ENCODE data around the gene TIGD3.
A peak's percentile ranks its signal among the peaks of the same experiment; 100 is the strongest.

The TIGD3 gene, protein sequence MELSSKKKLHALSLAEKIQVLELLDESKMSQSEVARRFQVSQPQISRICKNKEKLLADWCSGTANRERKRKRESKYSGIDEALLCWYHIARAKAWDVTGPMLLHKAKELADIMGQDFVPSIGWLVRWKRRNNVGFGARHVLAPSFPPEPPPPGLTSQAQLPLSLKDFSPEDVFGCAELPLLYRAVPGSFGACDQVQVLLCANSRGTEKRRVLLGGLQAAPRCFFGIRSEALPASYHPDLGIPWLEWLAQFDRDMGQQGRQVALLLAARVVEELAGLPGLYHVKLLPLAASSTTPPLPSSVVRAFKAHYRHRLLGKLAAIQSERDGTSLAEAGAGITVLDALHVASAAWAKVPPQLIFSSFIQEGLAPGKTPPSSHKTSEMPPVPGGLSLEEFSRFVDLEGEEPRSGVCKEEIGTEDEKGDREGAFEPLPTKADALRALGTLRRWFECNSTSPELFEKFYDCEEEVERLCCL

DNA sequence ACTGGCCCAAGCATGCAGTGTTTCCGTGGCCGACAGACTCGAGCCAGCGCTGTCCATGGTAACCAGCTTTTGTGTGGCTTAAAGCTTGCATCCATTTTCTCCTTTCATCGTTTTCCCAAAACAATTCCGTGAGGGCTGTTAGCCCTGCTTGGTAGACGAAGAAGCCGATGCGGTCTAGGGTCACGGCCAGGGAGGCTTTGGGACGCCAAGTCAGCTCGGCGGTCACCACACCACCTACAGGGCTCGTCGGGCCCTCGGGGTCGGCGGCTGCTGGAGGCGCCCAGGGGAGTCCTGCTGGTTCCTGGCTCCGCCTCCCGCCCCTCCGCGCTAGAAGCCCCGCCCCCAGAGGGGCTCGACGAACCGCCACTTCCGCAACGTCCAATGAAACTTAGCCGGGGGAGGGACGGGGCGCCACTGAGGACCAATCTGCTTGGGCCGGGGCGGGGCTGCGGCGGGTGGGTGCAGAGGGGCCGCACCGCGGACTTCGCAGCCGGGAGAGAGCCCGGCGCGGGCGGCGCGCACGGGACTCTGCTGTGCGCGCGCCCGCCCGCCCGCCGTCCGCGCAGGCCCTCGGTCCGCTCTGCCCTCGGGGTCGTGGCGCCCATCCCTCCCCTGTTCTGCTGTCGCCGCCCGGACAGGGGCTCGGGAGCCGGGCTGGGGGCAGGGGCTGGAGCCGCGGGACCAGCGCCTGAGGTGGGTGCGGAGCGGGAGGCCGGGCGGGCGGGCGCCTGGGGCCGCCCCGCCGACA is at the start of gene TIGD3:
Gene TIGD3, plus strand, starts transcription at position 487 of the 748 bp plus-strand sequence. CDS start 1,058 bp downstream, outside the sequence.
- DNase-seq: peak; percentile 96 to 97

DNA sequence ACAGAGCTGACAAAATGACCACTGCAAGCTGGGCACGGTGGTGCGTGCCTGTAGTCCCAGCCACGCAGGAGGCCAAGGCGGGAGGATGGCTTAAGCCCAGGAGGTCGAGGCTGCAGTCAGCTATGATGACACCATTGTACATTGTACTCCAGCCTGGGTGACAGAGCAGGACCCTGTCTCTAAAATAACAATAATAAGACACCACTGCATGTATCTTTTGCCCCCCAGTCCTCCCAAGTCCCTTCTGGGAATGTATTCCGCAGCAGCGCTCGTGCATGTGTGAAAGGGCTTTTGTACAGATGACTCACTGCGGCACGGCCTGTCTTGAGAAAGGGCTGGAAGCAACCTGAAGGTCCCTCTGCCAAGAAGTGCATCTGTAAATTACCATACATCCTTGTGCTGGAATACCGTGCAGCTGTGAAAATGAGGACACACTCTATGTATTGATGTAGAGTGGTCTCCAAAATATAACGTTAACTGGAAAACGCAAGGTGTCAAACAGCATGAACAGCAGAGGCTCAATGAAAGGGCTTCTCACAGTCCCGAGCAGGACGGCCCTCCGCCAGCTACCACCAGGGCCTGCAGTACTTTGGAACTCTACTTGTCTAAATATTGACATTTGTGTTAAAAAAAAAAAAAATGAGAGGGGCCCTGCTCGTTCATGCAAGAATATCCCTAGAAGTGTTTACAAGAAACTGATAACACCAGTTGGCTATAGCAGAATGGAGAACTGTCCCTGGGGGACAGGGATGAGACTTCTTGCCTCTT is 48.9 kb upstream of the TIGD3 start:
- DNase-seq: no peak

DNA sequence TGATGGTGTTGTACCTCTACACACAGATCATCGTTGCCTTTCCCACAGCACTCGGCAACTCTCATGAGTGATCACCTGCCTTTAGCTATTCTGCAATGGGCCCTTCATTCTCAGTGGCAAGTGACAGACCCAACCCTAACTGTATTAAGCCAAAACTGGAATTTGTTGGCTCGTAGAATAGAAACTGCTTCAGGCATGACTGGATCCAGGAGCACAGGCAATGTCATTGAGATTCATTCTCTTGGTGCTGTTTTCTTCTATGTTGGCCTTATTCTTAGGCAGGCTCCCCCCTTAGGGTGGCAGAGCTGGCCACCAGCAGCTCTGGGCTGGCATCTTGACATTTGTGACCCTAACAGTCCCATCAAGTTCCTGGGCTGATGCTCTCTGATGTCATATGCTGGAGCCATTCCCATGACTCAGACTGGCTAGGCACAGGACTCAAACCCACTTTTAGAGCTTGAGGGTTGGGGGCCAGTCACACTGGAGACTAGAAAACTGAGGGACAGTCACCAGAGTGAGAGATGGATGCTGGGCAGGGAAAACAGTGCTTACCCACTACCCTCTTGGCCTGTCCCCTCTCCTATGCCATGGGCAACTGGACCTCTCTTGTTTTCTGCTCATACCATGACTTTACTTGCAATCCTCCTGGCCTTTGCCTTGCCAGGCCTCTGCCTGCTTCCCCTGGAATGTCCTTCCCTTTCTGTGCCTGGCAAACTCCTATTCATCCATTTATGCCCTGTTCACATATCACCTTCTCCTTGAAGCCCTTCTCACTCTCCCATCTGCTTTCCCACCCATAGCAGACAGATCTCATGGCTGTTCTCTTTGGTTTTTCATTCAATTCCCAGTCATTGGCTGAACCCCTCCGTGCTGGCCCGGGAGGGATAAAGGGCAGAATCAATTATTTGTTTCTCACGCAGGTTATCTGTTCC is 47.0 kb upstream of the TIGD3 start:
- DNase-seq: no peak

DNA sequence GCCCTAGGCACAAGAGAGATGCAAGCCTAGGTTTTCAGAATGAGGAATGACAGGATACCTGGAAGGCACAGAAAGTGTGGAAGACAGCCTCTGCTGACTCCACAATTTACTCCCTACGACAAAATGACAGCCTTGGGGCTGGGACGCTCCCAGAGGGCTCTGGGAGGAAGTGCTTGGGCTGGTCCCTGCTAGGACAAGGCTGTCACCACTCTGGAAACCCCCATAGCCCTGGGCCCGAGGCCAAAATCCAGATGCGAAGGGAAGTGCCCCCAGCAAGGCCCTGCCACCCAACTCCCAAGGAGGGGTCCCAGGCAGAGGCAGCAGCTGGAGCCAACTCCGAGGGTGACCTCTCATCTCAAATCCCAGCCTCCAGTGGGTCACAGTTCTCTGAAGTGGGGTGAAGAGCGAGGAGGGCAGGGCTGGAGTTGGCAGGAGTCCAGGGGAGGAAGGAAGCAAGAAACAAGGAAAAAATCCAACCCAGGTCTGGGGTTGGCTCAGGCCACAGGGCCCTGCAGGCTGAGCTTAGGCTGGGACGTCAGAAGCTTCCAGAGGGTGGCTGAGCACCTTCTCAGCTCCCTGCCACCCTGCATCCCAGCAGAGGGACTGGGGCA is 46.2 kb upstream of the TIGD3 start:
- peak in 1 of 2 donors; percentile 61 for DNase-seq

DNA sequence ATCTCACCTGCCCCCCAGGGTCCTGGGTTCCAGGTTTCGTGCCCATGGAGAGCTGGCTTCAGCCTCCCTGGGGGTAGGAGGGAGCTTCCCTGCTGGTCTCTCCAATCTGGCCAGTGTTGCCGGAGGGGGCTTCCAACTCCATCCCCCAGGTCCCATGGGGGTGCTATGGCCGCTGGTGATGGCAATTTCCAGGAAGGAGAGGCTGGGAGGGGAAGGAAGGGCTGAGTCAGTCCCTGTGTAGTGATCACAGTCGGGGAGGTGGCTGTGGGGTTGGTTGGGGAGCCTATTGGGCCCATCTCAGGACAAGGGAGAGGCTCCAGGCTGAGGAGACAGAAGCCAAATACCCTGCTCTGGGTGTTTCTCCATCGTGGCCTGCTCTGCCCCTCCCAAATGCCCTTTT is 45.5 kb upstream of the TIGD3 start:
- DNase-seq: no peak

DNA sequence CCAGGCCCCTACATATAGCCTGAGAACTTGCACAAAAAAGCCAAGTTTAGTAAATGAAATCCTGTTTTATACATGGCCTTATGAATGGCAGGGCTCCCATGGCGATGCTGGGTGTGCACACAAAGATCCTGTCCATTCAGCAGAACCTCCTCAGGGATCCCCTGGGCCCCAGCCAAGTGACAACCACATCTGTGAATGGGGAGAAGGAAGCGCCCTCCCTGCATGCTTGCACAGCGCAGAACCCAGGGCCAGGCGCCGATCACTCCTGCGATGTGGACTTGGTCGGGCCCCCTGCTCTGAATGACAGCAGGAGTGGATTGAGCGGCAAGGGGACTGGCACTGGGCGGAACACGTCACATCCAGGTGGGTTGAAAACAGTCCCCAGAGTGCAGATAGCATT is 44.3 kb upstream of the TIGD3 start:
- no peak for DNase-seq

DNA sequence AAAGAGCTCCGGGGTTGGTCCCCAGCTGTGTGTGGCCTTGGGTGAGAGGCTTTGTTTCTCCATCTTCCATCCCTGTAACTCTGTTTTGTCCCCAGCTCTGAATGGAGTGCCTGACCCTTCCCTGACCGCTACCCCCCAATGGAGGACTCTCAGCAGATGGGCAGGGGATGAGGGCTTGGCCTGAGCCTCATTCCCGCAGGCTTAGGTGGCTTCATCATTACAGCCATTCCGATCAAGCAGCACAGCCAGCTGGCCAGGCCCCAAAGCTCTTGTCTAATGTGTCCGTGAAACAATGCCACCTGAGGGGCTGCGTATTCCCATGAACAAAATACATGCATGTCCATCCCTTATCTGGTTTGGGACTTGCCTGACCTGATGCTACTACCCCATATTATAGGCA is 43.8 kb upstream of the TIGD3 start:
- DNase-seq: no peak

DNA sequence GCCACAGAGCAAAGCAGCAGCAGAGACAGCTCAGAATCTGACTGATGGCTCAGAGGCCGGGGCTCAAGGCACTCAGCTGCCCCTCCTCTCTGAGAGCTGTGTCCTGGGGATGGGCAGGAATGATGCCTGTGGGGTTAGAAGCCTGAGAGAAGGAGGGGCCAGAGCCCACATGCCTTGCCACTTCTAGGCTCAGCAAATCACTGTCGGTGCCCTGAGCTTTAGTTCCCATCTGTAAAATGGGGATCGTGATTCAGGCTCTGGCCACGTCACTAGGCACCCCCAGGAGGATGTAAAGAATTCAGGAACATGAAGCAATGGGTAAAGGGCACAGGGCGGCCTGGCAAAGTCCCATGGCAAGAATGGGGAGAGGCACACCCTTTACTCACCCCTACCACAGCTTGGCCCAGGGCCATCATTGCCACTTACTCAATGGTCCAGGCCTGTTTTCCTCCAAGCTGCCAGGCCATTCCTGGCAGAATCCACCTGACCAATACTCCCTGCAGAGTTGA is 43.3 kb upstream of the TIGD3 start:
- no peak for DNase-seq

DNA sequence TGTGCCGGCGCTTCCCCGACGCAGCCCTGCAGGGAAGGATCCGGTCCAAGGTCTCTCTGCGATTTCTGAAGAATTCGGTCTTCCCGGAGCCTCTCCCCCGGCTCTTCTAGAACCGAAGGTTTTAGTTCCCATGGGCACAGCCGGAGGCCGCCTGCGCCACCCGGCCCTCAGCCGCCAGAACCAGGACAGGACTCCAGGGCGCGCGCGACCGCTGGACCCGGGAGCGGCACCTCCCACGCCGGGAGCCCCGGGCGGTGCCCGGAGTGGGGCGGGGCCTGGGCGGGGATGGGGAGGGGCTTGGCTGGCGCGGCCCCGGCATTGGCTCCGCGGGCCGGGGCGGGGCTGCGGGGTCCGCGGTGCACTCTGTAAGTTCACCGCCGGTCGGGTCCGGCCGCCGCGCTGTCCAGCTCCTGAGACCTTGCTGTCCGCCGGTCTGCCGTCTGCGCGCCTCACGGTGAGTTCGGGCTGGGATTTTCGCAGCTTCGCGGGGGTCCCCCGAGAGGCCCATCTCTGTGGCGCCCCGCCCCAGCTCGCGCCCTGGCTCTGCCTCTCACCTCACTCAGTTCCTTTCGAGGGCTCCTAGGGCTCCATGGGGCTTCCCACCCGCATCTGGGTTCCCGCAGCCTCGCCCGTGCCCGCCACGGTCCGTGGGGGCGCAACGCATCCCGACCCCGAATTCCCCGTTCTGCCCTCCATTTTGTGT is 39.9 kb upstream of the TIGD3 start, which contains the start of gene CDC42EP2:
Gene CDC42EP2, plus strand, starts transcription at position 366 of the 703 bp plus-strand sequence. CDS start 6,033 bp downstream, outside the sequence.
- peak; percentile 73 to 75 for DNase-seq

DNA sequence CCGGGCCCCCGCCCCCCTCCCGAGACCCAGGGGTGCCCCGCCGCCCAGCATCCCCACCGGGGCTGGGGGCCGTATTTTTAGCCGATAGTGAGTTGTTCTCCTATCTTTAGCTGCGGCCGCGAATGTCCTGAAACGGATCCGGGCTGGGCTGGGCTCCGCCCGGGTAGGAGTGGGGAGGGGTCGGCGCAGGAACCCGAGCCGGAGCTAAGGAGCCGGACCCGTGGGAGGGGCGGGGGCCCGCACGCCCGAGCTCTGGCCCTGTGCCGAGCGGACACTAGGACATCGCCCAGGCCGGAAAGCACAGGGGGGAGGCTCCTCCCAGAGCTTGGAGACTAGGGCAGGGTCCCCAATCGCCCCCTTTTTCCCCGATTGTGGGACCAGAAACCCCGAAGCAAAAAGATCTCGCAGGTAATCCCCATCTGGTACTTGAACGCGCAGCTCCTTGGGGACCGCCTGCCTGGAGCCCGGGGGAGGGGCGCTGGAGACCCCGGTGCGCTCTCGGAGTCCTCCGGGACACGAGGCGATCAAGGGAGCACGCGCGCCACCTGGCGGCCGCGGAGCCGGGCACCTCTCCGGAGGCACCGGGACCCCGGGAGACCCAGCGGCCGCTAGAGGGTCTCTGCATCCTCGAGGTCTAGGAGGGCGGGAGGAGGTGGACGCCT is 39.2 kb upstream of the TIGD3 start:
- peak; percentile 75 to 76 for DNase-seq

DNA sequence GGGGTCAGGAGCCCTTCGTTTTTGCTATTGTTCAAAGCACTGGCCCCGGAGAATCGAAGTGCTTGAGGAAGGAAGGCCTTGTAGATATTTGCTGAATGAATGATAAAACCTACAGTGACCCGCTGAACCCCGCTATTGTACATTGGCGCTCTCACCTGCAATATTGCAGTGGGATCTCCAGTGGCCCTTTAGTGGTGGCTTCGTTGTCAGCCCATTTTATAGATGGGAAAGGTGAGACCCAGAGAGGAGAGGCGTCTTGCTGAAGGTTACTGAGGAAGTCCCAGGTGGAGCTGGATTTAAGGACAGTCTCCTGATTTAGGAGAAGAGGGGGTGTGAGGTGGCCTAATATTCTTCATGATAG is 38.7 kb upstream of the TIGD3 start:
- DNase-seq: no peak

DNA sequence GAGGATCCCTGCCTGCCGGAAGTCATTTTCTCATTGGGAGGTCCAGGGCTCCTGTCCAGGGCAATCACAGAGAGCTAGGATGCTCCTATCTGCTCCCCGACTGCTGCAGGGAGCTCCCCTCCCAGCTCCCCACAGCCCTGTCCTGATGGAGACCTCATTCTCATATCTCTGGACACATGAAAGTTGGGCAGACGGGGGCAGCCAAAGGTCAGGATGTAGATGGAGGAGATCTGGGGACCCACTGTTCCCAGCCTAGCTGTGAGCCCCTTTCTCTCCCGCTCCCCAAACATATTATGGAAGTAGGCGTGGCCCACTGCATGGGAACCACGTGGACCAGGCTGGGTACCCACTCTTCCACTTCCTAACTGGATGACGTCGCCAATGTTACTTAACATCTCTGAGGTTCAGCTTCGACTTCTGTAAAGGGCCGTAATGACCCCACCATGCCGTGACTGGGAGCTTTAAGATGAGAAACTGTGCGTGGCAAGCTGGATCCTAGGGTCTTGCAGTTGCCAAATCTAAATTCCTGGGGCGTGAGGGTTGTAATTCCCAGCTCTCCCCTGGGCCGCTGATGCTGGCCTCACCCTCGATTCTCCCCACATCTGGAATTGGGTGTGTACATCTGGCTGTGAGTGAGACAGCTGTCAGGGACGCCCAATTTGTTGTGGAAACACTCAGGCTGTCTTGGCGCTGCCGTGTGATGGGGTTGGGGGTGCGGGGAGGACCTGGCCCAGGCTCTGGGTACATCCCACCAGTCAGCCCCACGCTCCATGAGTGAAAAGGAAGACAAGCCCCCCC is 38.1 kb upstream of the TIGD3 start:
- DNase-seq: peak in 1 of 2 donors; percentile 31

DNA sequence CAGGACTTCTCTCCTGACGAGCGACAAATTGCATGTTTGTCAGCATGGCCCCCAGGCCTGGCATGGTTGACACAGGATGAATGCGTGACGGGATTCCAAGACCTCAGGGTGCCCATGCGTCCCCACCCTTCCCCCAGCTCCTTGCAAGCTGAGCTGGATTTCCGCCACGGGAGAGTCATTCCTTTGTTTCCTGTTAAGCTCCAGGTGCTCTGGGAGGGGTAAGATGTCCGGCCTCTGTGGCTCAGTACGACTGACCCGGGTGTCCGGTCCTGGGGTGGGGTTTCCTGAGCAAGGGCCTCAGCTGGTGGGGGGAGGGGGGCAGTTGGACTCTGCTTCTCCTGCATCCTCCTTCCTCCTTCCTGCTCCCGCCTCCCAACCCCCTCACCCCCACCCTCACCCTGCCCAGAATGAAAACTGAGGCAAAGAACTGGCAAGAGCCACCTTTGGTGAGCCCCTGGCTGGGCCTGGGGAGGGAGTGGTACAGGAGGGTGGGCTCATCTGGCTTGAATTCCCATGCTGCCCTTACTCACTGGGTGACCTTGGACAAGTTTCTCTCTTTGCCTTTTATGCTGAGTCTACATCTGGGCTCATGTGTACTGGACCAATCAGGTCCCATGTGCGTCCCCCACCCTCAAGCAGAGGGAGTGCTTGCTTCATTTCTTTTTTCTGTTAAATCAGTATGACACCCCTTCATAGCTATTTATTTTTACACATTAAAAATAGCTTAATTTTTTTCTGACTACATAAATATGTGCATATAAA is 37.3 kb upstream of the TIGD3 start:
- no peak for DNase-seq

DNA sequence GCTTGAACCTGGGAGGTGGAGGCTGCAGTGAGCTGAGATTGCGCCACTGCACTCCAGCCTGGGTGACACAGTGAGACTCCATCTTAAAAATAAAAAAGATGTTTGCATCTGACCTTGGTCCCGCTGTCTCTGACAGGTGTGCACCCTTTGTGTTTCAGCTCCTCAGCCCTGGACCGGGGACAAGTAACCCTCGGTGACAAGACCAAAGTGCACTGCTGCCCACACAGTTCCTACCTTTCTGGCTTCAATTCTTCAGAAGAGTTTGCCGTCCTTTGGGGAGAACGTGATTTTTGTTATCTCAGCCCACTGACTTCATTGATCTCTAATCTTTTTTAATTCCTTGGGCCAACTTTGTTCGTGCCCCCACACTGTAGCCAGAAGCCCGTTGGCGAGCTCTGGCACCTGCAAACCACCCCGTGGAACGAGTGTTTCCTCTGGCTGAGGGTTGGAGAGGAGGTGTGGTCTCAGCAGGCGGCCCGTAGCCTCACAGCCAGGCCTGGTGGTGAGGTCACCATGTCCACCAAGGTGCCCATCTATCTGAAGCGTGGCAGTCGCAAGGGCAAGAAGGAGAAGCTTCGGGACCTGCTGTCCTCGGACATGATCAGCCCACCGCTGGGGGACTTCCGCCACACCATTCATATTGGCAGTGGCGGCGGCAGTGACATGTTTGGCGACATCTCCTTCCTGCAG is 34.0 kb upstream of the TIGD3 start:
- no peak for DNase-seq

DNA sequence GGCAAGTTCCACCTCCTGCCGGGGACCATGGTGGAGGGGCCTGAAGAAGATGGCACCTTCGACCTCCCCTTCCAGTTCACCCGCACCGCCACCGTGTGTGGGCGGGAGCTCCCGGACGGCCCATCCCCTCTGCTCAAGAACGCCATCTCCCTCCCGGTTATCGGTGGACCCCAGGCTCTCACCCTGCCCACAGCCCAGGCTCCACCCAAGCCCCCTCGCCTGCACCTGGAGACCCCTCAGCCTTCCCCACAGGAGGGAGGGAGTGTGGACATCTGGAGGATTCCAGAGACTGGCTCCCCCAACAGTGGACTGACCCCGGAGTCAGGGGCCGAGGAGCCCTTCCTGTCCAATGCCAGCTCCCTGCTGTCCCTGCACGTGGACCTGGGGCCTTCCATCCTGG is 33.5 kb upstream of the TIGD3 start:
- DNase-seq: no peak

DNA sequence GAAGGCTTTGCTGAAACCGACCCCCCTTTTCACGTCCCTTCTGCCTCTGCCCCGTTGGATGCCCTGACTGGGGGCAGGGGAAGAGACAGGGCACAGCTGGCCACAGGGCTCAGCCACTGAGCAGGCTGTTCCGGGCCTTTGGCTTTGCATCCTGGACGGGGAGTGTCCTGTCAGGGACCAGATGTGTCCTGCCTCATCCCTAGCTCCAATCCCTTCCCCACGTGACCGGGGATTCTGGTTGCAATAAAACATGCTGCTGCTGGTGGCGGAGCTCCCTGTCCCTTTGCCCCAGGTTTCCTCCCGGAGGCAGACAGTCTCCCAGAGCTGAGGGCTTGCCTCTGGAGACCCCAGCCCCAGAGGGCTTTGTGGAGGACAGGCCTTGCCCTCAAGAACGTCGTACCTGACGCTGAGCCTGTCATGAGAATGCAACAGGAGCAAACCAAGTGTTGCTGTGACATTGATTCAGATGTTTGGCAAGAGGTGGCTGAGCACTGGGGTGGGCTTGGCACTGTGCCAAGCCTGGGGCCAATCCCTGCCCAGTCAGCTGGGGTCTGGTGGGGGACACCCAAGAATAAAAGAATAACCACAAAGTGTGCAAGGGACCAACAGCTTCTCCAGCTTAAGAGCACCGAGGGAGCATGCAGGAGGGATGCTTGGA is 32.6 kb upstream of the TIGD3 start:
- DNase-seq: no peak

DNA sequence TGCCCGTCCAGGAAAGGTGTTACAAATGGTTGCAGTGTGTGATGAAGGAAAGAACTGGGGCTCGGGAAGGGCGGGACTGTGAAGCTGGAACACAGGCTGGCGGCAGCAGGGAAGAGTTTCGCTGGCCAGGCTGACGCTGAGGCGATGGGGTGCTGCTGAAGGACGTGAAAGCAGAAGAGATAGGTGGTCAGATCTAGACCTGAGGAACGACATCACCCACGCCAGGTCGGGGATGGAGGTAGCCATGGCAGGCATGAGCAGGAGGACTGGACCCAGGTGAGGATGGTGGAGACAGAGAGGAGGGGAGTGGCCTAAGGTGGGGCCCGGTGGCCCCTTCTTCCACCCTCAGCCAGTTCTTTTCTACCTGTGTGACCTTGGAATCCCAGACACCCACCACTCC is 30.7 kb upstream of the TIGD3 start:
- no peak for DNase-seq
